B cell (primary cell): Measurements from ENCODE around the gene ZBTB46. TPM values are rescaled to one million over a fixed set of nuclear protein-coding genes. Genes with fewer than 3 reads are reported as not detected.

Experiments used
- ATAC-seq: fragments of 200-7000 bp; cut with Tn5 transposase; one replicate; pipeline ENCODE4 v1.10.0; 2021; ENCODE audit warnings: low read depth, mild to moderate bottlenecking, moderate number of reproducible peaks, moderate library complexity
- CTCF ChIA-PET: fragments of 350-600 bp; sonication (Branson Sonifier 250); formaldehyde crosslinking; loops from one replicate; lab custom pipeline; 2021; ENCODE audit warnings: antibody characterized with exemption, inconsistent platforms; lab: Charles Lee
- POLR2A ChIA-PET: fragments of 350-600 bp; sonication (Branson Sonifier 250); formaldehyde crosslinking; loops from one replicate; lab custom pipeline; 2021; ENCODE audit warnings: antibody characterized with exemption; lab: Charles Lee
- DNase-seq: peaks from one replicate; pipeline ENCODE4 v3.0.0; 2013
- H2AFZ ChIP-seq: 2 replicates; pipeline ENCODE4 v1.6.1; 2012; ENCODE audit warnings: mild to moderate bottlenecking, low read depth, low read length; ENCODE audit not compliant: insufficient read depth, poor library complexity, severe bottlenecking
- H3K27ac ChIP-seq, 2 donors: 1 replicate in 1 of 2; 2 replicates in 1 of 2; pipeline ENCODE4 v1.5.1; 2012 to 2013; ENCODE audit warnings: low read length in 2 of 2, mild to moderate bottlenecking in 2 of 2, moderate library complexity in 1 of 2
- H3K27me3 ChIP-seq, 4 experiments: fragments of 200-600 bp in 1 of 4; sonication (generic) in 1 of 4; replicated peaks in 1 of 4; 1 replicate in 2 of 4; 2 replicates in 2 of 4; pipeline versions ENCODE4 v1.6.1 to v1.7.0; 2013 to 2016; ENCODE audit warnings: low read length in 3 of 4, mild to moderate bottlenecking in 2 of 4, mixed read lengths in 1 of 4, moderate library complexity in 1 of 4; ENCODE audit not compliant: insufficient read depth in 4 of 4, control insufficient read depth in 3 of 4; ENCODE audit errors: control extremely low read depth in 1 of 4
- H3K36me3 ChIP-seq, 2 experiments: replicated peaks in 1 of 2; 1 replicate in 1 of 2; 2 replicates in 1 of 2; pipeline versions ENCODE4 v1.6.1 to v1.7.1; 2013; ENCODE audit warnings: low read length in 1 of 2; ENCODE audit not compliant: insufficient read depth in 2 of 2, control insufficient read depth in 1 of 2; ENCODE audit errors: control extremely low read depth in 1 of 2, extremely low read depth in 1 of 2
- H3K4me1 ChIP-seq, 2 donors: fragments of 200-600 bp in 1 of 2; sonication (generic) in 1 of 2; 1 replicate in 1 of 2; 2 replicates in 1 of 2; pipeline versions ENCODE4 v1.5.1 to v1.6.1; 2013 to 2017; ENCODE audit warnings: low read length in 2 of 2; ENCODE audit not compliant: control insufficient read depth in 2 of 2, insufficient read depth in 2 of 2
- H3K4me2 ChIP-seq: replicated peaks from 2 replicates; pipeline ENCODE3; 2012; ENCODE audit warnings: mild to moderate bottlenecking, low read depth, low read length; ENCODE audit not compliant: poor library complexity, severe bottlenecking
- H3K4me3 ChIP-seq, 5 experiments: fragments of 200-600 bp in 1 of 5; sonication (generic) in 1 of 5; 1 replicate in 3 of 5; 2 replicates in 2 of 5; pipeline versions ENCODE4 v1.5.1 to v1.7.0; 2011 to 2016; ENCODE audit warnings: low read length in 4 of 5, mild to moderate bottlenecking in 4 of 5, low read depth in 2 of 5, control low read depth in 1 of 5, moderate library complexity in 1 of 5; ENCODE audit not compliant: insufficient read depth in 1 of 5; ENCODE audit errors: control extremely low read depth in 1 of 5, extremely low read depth in 1 of 5
- H3K79me2 ChIP-seq: fragments of 200-600 bp; sonication (generic); one replicate; pipeline ENCODE4 v1.6.0; 2016; ENCODE audit warnings: low read length; ENCODE audit not compliant: control insufficient read depth, insufficient read depth
- H3K9ac ChIP-seq: fragments of 200-600 bp; sonication (generic); 2 replicates; pipeline ENCODE4 v1.6.1; 2017; ENCODE audit warnings: mild to moderate bottlenecking, low read length, moderate library complexity
- H3K9me3 ChIP-seq, 3 donors: one replicate each; pipeline versions ENCODE4 v1.6.1 to v1.7.1; 2013; ENCODE audit warnings: low read length in 2 of 3; ENCODE audit not compliant: control insufficient read depth in 2 of 3, insufficient read depth in 1 of 3; ENCODE audit errors: control extremely low read depth in 1 of 3
- H4K20me1 ChIP-seq: 2 replicates; pipeline ENCODE4 v1.6.0; 2012; ENCODE audit warnings: mild to moderate bottlenecking, low read length; ENCODE audit not compliant: insufficient read depth, control insufficient read depth, poor library complexity, severe bottlenecking
- H3K27ac Mint-ChIP-seq: one replicate; pipeline ENCODE4 v1.8.0; 2021; ENCODE audit warnings: mixed read lengths
- H3K27me3 Mint-ChIP-seq: one replicate; pipeline ENCODE4 v1.8.0; 2021; ENCODE audit warnings: mixed read lengths
- H3K4me1 Mint-ChIP-seq: one replicate; pipeline ENCODE4 v1.8.0; 2021; ENCODE audit warnings: mixed read lengths
- H3K4me3 Mint-ChIP-seq: one replicate; pipeline ENCODE4 v1.8.0; 2021; ENCODE audit warnings: mixed read lengths
- H3K9me3 Mint-ChIP-seq: one replicate; pipeline ENCODE4 v1.8.0; 2022; ENCODE audit warnings: mixed read lengths; ENCODE audit not compliant: insufficient read depth
- CTCF ChIP-seq: fragments of 200-600 bp; IDR thresholded peaks from one replicate; pipeline ENCODE4 v1.8.0; 2022; ENCODE audit warnings: antibody characterized with exemption, mild to moderate bottlenecking
- EZH2 ChIP-seq: IDR thresholded peaks from 2 replicates; pipeline ENCODE4 v1.6.1; 2012; ENCODE audit warnings: borderline replicate concordance, low read depth, mild to moderate bottlenecking, moderate library complexity, low read length; ENCODE audit not compliant: insufficient read depth, poor library complexity, severe bottlenecking
- WGBS: methylation state at CpG from one replicate; pipeline ENCODE4 v1.1.5; 2013; ENCODE audit warnings: missing lambda C conversion rate; ENCODE audit not compliant: insufficient coverage; 5-methylcytosine and 5-hydroxymethylcytosine counted together
- intact Hi-C: fragments of 100-400 bp; cut with micrococcal nuclease; formaldehyde crosslinking; loops from one replicate; pipeline ENCODE4 v1.10.0; 2022
- polyA plus RNA-seq: library from polyadenylated mRNA; depleted of rRNA; stranded (reverse); fragments of >200 nt; gene quantifications from 2 replicates; pipeline ENCODE4 v1.2.3, GENCODE V29; 2012
- total RNA-seq, 2 donors: library from RNA; stranded (reverse); fragments of 120-200 nt in 1 of 2; gene quantifications; 1 replicate in 1 of 2; 2 replicates in 1 of 2; pipeline versions ENCODE4 v1.2.3 to v1.2.4, GENCODE V29; 2013 to 2022

Gene ZBTB46
- total and polyA plus RNA-seq, 2 donors (not counting 1 experiment from before 2014, with no cell fraction given), result 0.16 to 0.64 TPM

- peaks cover 0 to 7% of the 10 kb centered on the region in 2 experiments for H3K36me3 ChIP-seq
- H3K9me3 Mint-ChIP-seq, result no peaks in the 10 kb centered on the region
- peaks cover 91% of the 10 kb centered on the region for H4K20me1 ChIP-seq
- CTCF ChIA-PET, result no interaction called here
- H3K27me3 Mint-ChIP-seq, result no peaks in the 10 kb centered on the region
- intact Hi-C loops, result no loop called here
- peaks cover 65% of the 10 kb centered on the region for H3K79me2 ChIP-seq
- H3K4me3 Mint-ChIP-seq, result no peak overlapping the region
- no peak overlapping the region for H3K4me2 ChIP-seq
- TF ChIP-seq EZH2 (no peak), CTCF (no peak)
- H3K27ac ChIP-seq, result no peak overlapping the region
- peaks cover 0 to 3% (median 0%) of the 10 kb centered on the region in 3 donors for H3K9me3 ChIP-seq
- H3K4me1 Mint-ChIP-seq, result peaks cover 16% of the 10 kb centered on the region
- ATAC-seq (no peak), DNase-seq (peak; percentile 12)
- no peak overlapping the region for H3K27ac Mint-ChIP-seq
- H3K4me1 ChIP-seq, result peaks cover 18% of the 10 kb centered on the region in 2 donors
- POLR2A ChIA-PET, result interaction anchor here (0.6 kb wide), 1 partner anchor 103 kb away, joined by 3 read pairs; no protein-coding TSS in a partner anchor
- 74% methylated on average over 14 of the region's 19 CpGs for WGBS
- H3K27me3 ChIP-seq, result peaks cover 0 to 3% (median 0%) of the 10 kb centered on the region in 4 experiments
- no peak overlapping the region for H3K4me3 ChIP-seq
- no peak overlapping the region for H2AFZ ChIP-seq
- H3K9ac ChIP-seq, result no peak overlapping the region
Measured at GRCh38 chr20:63698739-63699465, 132.2 kb downstream of the ZBTB46 start.
